ENCODE results near the gene CC2D2B. TPM values are rescaled to one million over a fixed set of nuclear protein-coding genes. Genes with fewer than 3 reads are reported as not detected.
A peak's percentile ranks its signal among the peaks of the same experiment; 100 is the strongest.

The CC2D2B gene
- 1 to 10 TPM in 2 of 4 donors, under 1 TPM in 1, not detected in 1; 0.96 to 1.6 (median 1.1) TPM for total RNA-seq

GRCh38 chr10:95907456-95908253 lies at the start of gene CC2D2B:
Gene CC2D2B, plus strand, starts transcription at chr10:95907975. Its CDS starts 3,349 bp downstream, at chr10:95911324.
- DNase-seq: peak; percentile 82
- TF ChIP-seq CTCF (IDR thresholded peaks at IDR 0.05) (no peak), POLR2AphosphoS5 (IDR thresholded peaks at IDR 0.05) (peak; percentile 10 to 63 (median 48)), EP300 (IDR thresholded peaks at IDR 0.05; ENCODE audit: low read depth) (no peak)
- in situ Hi-C loops (cut with MboI; ENCODE audit: low pct_ligation_motif_present in 1 of 4, low pct_unique_long_range_greater_than_20kb in 1 of 4, low sequenced_read_pairs in 3 of 4): no loop called here
- 0% methylated on average over 54 of the region's 69 CpGs; no CpG with 5 or more reads in 1 of the 2 donors for WGBS, 2 donors (ENCODE audit: low coverage in 1 of 2)
- peak within 1 kb of the TSS; percentile 55 to 81 (median 70) for H3K4me3 ChIP-seq
- H3K27me3 ChIP-seq: no peaks in the 10 kb centered on the region
- peak within 1 kb of the TSS; percentile 89 to 93 (median 92) for H3K27ac ChIP-seq
- intact Hi-C loops (cut with DNase I; ENCODE audit: low total_unique reads): no loop called here
- H3K36me3 ChIP-seq: no peaks in the 10 kb centered on the region
- H3K4me1 ChIP-seq: peaks cover 0 to 11% (median 7%) of the 10 kb centered on the region in 4 donors
- H3K9me3 ChIP-seq: no peaks in the 10 kb centered on the region

GRCh38 chr10:95860166-95860940 lies 47.4 kb upstream of the CC2D2B start:
- in situ Hi-C loops (cut with MboI; ENCODE audit: low pct_ligation_motif_present in 1 of 4, low pct_unique_long_range_greater_than_20kb in 1 of 4, low sequenced_read_pairs in 3 of 4) (no loop called here), intact Hi-C loops (cut with DNase I; ENCODE audit: low total_unique reads) (no loop called here)
- Histone ChIP-seq H3K36me3 (no peaks in the 10 kb centered on the region), H3K9me3 (no peaks in the 10 kb centered on the region), H3K27me3 (no peaks in the 10 kb centered on the region), H3K27ac (peak overlapping the region in 1 of 4 donors; percentile 5), H3K4me3 (no peak overlapping the region), H3K4me1 (no peaks in the 10 kb centered on the region)
- no peak for DNase-seq
- TF ChIP-seq POLR2A (IDR thresholded peaks at IDR 0.05) (no peak), CTCF (IDR thresholded peaks at IDR 0.05) (no peak), EP300 (IDR thresholded peaks at IDR 0.05; ENCODE audit: low read depth) (no peak), POLR2AphosphoS5 (IDR thresholded peaks at IDR 0.05) (peak in 1 of 3 donors; percentile 20)
- 87 to 89% methylated on average over 2 to 3 of the region's 3 CpGs for WGBS, 2 donors (ENCODE audit: low coverage in 1 of 2)

GRCh38 chr10:95861386-95861785 lies 46.4 kb upstream of the CC2D2B start:
- H3K4me1 ChIP-seq: no peaks in the 10 kb centered on the region
- in situ Hi-C loops (cut with MboI; ENCODE audit: low pct_ligation_motif_present in 1 of 4, low pct_unique_long_range_greater_than_20kb in 1 of 4, low sequenced_read_pairs in 3 of 4) (no loop called here), intact Hi-C loops (cut with DNase I; ENCODE audit: low total_unique reads) (no loop called here)
- WGBS, 2 donors (ENCODE audit: low coverage in 1 of 2): 92% methylated on average over 2 of the region's 2 CpGs; no CpG with 5 or more reads in 1 of the 2 donors
- H3K36me3 ChIP-seq: no peaks in the 10 kb centered on the region
- H3K4me3 ChIP-seq: no peak overlapping the region
- TF ChIP-seq POLR2A (IDR thresholded peaks at IDR 0.05) (no peak), CTCF (IDR thresholded peaks at IDR 0.05) (no peak), EP300 (IDR thresholded peaks at IDR 0.05; ENCODE audit: low read depth) (no peak), POLR2AphosphoS5 (IDR thresholded peaks at IDR 0.05) (no peak)
- H3K9me3 ChIP-seq: no peaks in the 10 kb centered on the region
- no peak overlapping the region for H3K27ac ChIP-seq
- DNase-seq: no peak
- no peaks in the 10 kb centered on the region for H3K27me3 ChIP-seq
